CD4-positive, alpha-beta T cell (primary cell): ENCODE measurements around the gene AGK. TPM values are rescaled to one million over a fixed set of nuclear protein-coding genes. Genes with fewer than 3 reads are reported as not detected.

ENCODE experiments used
- ATAC-seq: fragments of 200-7000 bp; cut with Tn5 transposase; one replicate; pipeline ENCODE4 v1.10.0; 2022; ENCODE audit warnings: mild to moderate bottlenecking; ENCODE audit not compliant: poor library complexity
- CTCF ChIA-PET: fragments of 350-600 bp; sonication (Branson Sonifier 250); formaldehyde crosslinking; loops from one replicate; lab custom pipeline; 2021; ENCODE audit warnings: antibody characterized with exemption, inconsistent platforms; lab: Charles Lee
- POLR2A ChIA-PET: fragments of 350-600 bp; sonication (Branson Sonifier 250); formaldehyde crosslinking; loops from one replicate; lab custom pipeline; 2021; ENCODE audit warnings: antibody characterized with exemption, inconsistent platforms; lab: Charles Lee
- DNase-seq, 14 experiments: peaks; one replicate each; pipeline ENCODE4 v3.0.0-alpha.2; 2013 to 2020; ENCODE audit warnings: mixed read lengths in 2 of 14
- H3K27ac ChIP-seq, 2 donors: one replicate each; pipeline versions ENCODE4 v1.5.1 to v1.7.0; 2013; ENCODE audit warnings: low read length in 2 of 2, low read depth in 1 of 2, mild to moderate bottlenecking in 1 of 2
- H3K27me3 ChIP-seq, 2 experiments: 1 replicate in 1 of 2; 2 replicates in 1 of 2; pipeline versions ENCODE4 v1.6.1 to v1.7.0; 2013; ENCODE audit warnings: low read length in 2 of 2, control low read depth in 1 of 2, mild to moderate bottlenecking in 1 of 2, moderate library complexity in 1 of 2; ENCODE audit not compliant: insufficient read depth in 2 of 2, control insufficient read depth in 1 of 2
- H3K36me3 ChIP-seq: one replicate; pipeline ENCODE4 v1.6.1; 2013; ENCODE audit warnings: low read length, control low read depth; ENCODE audit not compliant: insufficient read depth
- H3K4me1 ChIP-seq: one replicate; pipeline ENCODE4 v1.6.1; 2013; ENCODE audit warnings: low read length, control low read depth; ENCODE audit not compliant: insufficient read depth
- H3K4me3 ChIP-seq: one replicate; pipeline ENCODE4 v1.5.1; 2013; ENCODE audit warnings: mild to moderate bottlenecking, low read length, moderate library complexity
- H3K9me3 ChIP-seq, 2 experiments: 1 replicate in 1 of 2; 2 replicates in 1 of 2; pipeline versions ENCODE4 v1.6.1 to v1.7.0; 2013; ENCODE audit warnings: low read length in 2 of 2, mild to moderate bottlenecking in 2 of 2, control low read depth in 1 of 2, moderate library complexity in 1 of 2; ENCODE audit not compliant: control insufficient read depth in 1 of 2, insufficient read depth in 1 of 2
- H3K27ac Mint-ChIP-seq: one replicate; pipeline ENCODE4 v1.8.0; 2020; ENCODE audit warnings: mixed read lengths
- H3K27me3 Mint-ChIP-seq: one replicate; pipeline ENCODE4 v1.8.0; 2021; ENCODE audit warnings: mixed read lengths
- H3K36me3 Mint-ChIP-seq: one replicate; pipeline ENCODE4 v1.8.0; 2021; ENCODE audit warnings: low read depth, mixed read lengths
- H3K4me1 Mint-ChIP-seq: one replicate; pipeline ENCODE4 v1.8.0; 2021; ENCODE audit warnings: low read depth, mixed read lengths
- H3K4me3 Mint-ChIP-seq: one replicate; pipeline ENCODE4 v1.8.0; 2020; ENCODE audit warnings: mild to moderate bottlenecking, mixed read lengths
- H3K9me3 Mint-ChIP-seq: one replicate; pipeline ENCODE4 v1.8.0; 2020; ENCODE audit warnings: mixed read lengths
- CTCF ChIP-seq: fragments of 200-600 bp; IDR thresholded peaks from one replicate; pipeline ENCODE4 v1.8.0; 2022; ENCODE audit warnings: antibody characterized with exemption, mild to moderate bottlenecking
- intact Hi-C, 2 experiments: fragments of 100-400 bp; cut with DNase I in 1 of 2; cut with micrococcal nuclease in 1 of 2; formaldehyde crosslinking; loops; one replicate each; pipeline versions ENCODE4 v1.15.1 to v1.9.0; 2023 to 2025; cut with DNase I, micrococcal nuclease
- total RNA-seq, 174 experiments: library from RNA in 2 of 174; stranded (reverse) in 2 of 174; gene quantifications; one replicate each; pipeline ENCODE4 v1.2.3 and lab custom pipeline; 2021 to 2026

The AGK gene
- total RNA-seq, 2 experiments from 2014 or later: 18.9 to 20.5 TPM

GRCh38 chr7:141515941-141516340 is 35.3 kb upstream of the AGK start:
- peaks cover 70% of the 10 kb centered on the region for H3K27me3 Mint-ChIP-seq
- ChIA-PET POLR2A (no interaction called here), CTCF (no interaction called here)
- H3K4me1 ChIP-seq: peaks cover 11% of the 10 kb centered on the region
- no peak for TF ChIP-seq CTCF
- H3K4me3 ChIP-seq: no peak overlapping the region
- H3K9me3 ChIP-seq: no peaks in the 10 kb centered on the region
- H3K4me3 Mint-ChIP-seq: no peak overlapping the region
- ATAC-seq (no peak), DNase-seq (no peak)
- peaks cover 18 to 20% of the 10 kb centered on the region in 2 experiments for H3K27me3 ChIP-seq
- H3K36me3 ChIP-seq: no peaks in the 10 kb centered on the region
- intact Hi-C loops: no loop called here
- H3K36me3 Mint-ChIP-seq: no peaks in the 10 kb centered on the region
- H3K9me3 Mint-ChIP-seq: peaks cover 5% of the 10 kb centered on the region
- H3K27ac ChIP-seq: no peak overlapping the region
- peaks cover 8% of the 10 kb centered on the region for H3K4me1 Mint-ChIP-seq
- no peak overlapping the region for H3K27ac Mint-ChIP-seq

DNA sequence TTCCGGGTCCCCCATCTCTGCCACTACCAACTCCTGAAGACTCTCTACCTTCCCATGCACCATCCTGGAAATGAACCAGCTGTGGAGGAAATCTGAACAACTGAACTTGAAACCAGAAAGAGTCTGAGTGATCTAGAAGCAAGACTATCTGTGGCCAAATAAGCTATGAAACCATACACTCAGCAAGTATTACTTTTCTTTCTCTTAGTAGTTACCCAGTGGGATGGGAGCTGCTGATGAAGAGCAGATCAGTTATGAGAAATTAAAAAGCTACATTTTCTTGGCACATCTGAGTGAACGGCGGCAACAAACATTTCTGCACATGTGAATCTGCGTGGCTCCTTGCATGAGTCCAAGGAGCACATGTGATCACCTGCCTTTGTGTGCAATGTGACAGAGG is 31.6 kb upstream of the AGK start:
- Mint-ChIP-seq H3K36me3 (no peaks in the 10 kb centered on the region), H3K4me1 (no peaks in the 10 kb centered on the region), H3K27ac (no peak overlapping the region), H3K4me3 (no peak overlapping the region), H3K27me3 (peaks cover 34% of the 10 kb centered on the region), H3K9me3 (peaks cover 2% of the 10 kb centered on the region)
- H3K4me1 ChIP-seq: no peaks in the 10 kb centered on the region
- peaks cover 4 to 5% of the 10 kb centered on the region in 2 experiments for H3K27me3 ChIP-seq
- CTCF ChIA-PET: no interaction called here
- intact Hi-C loops: no loop called here
- POLR2A ChIA-PET: interaction anchor here (0.7 kb wide), 1 partner anchor 14 kb away, joined by 3 read pairs; no protein-coding TSS in a partner anchor
- no peaks in the 10 kb centered on the region for H3K9me3 ChIP-seq
- no peak for DNase-seq
- no peaks in the 10 kb centered on the region for H3K36me3 ChIP-seq
- no peak for ATAC-seq
- no peak for TF ChIP-seq CTCF
- H3K4me3 ChIP-seq: no peak overlapping the region
- no peak overlapping the region for H3K27ac ChIP-seq

GRCh38 chr7:141522657-141523342 is 28.4 kb upstream of the AGK start:
- H3K4me1 Mint-ChIP-seq: no peaks in the 10 kb centered on the region
- POLR2A ChIA-PET: no interaction called here
- H3K27me3 Mint-ChIP-seq: peaks cover 21% of the 10 kb centered on the region
- ATAC-seq (no peak), DNase-seq (no peak)
- no peaks in the 10 kb centered on the region for H3K4me1 ChIP-seq
- no peaks in the 10 kb centered on the region for H3K9me3 ChIP-seq
- H3K9me3 Mint-ChIP-seq: no peaks in the 10 kb centered on the region
- CTCF ChIA-PET: no interaction called here
- no peak overlapping the region for H3K27ac Mint-ChIP-seq
- intact Hi-C loops: no loop called here
- no peak for TF ChIP-seq CTCF
- H3K36me3 ChIP-seq: no peaks in the 10 kb centered on the region
- no peak overlapping the region for H3K4me3 Mint-ChIP-seq
- H3K36me3 Mint-ChIP-seq: no peaks in the 10 kb centered on the region
- H3K27ac ChIP-seq: no peak overlapping the region
- H3K4me3 ChIP-seq: no peak overlapping the region
- peaks cover under 1 to 5% of the 10 kb centered on the region in 2 experiments for H3K27me3 ChIP-seq
